ENCODE measurements around the gene ABCG2.

Gene ABCG2

DNA sequence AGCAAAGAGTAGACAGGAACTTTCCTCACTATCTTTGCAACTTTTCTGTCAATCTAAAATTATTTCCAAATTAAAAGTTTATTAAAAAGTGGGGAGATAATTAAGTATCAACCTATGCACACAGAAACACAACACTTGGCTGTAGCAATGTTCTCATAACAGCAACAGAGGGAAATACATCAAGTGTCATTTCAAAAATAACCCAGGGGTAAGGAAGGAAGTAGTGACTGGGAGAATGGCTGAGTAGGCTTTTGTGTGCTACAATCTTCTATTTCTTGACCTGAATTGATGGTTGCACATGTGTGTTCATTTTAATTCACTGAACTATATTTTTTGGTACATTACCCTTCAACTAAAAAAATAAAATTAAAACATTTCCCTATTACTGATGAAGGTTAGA lies 67.5 kb downstream of the ABCG2 start:
- TF ChIP-seq, protein P1, sequence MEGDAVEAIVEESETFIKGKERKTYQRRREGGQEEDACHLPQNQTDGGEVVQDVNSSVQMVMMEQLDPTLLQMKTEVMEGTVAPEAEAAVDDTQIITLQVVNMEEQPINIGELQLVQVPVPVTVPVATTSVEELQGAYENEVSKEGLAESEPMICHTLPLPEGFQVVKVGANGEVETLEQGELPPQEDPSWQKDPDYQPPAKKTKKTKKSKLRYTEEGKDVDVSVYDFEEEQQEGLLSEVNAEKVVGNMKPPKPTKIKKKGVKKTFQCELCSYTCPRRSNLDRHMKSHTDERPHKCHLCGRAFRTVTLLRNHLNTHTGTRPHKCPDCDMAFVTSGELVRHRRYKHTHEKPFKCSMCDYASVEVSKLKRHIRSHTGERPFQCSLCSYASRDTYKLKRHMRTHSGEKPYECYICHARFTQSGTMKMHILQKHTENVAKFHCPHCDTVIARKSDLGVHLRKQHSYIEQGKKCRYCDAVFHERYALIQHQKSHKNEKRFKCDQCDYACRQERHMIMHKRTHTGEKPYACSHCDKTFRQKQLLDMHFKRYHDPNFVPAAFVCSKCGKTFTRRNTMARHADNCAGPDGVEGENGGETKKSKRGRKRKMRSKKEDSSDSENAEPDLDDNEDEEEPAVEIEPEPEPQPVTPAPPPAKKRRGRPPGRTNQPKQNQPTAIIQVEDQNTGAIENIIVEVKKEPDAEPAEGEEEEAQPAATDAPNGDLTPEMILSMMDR (conservative IDR thresholded peaks at IDR 0.05; ENCODE audit: low read depth, low read length) = no peak
- Histone ChIP-seq H3K4me2 (no peak overlapping the region), H2AFZ (ENCODE audit: low read depth) (no peak overlapping the region)

DNA sequence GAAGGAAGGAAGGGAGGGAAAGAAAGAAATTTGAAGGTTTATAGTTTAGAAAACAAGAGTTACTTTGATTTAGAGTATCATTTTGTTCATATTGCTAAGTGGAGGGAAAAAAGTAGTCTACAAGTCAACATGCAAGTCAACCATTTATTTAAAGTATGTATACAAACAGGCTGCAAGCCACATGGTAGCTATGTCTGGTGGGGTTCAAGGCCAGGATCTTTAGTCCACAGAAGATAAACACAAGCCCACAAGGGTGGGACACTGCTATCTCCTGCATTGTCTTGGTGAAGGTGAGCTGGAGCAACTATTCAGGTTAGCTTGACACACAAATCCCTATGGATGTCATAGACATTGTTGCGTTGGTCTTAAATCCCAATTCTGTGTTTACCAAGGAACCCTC lies 71.4 kb downstream of the ABCG2 start:
- Histone ChIP-seq H3K9ac (no peak overlapping the region), H3K4me2 (no peak overlapping the region), H3K79me2 (ENCODE audit: insufficient read depth, low read depth) (no peaks in the 10 kb centered on the region), H3K27ac (no peak overlapping the region), H4K20me1 (ENCODE audit: insufficient read depth) (no peaks in the 10 kb centered on the region; the same call in 1 of the 2 replicates), H3K27me3 (ENCODE audit: insufficient read depth, low read depth) (no peaks in the 10 kb centered on the region), H3K4me1 (ENCODE audit: low read depth, poor library complexity, severe bottlenecking) (peaks cover 14% of the 10 kb centered on the region), H2AFZ (ENCODE audit: low read depth) (no peak overlapping the region), H3K4me3 (IDR thresholded peaks at IDR 0.05; ENCODE audit: insufficient read depth, low read depth, low read length) (no peak overlapping the region), H3K36me3 (ENCODE audit: insufficient read depth) (no peaks in the 10 kb centered on the region)
- TF ChIP-seq, protein P1 (conservative IDR thresholded peaks at IDR 0.05; ENCODE audit: low read depth, low read length) = no peak

More for the DNA sequence above, 67.5 kb downstream of the ABCG2 start:
- Histone ChIP-seq H3K9ac (no peak overlapping the region), H3K27me3 (ENCODE audit: insufficient read depth, low read depth) (no peaks in the 10 kb centered on the region), H3K27ac (no peak overlapping the region), H4K20me1 (ENCODE audit: insufficient read depth) (no peaks in the 10 kb centered on the region; the same call in 1 of the 2 replicates), H3K79me2 (ENCODE audit: insufficient read depth, low read depth) (no peaks in the 10 kb centered on the region), H3K4me1 (ENCODE audit: low read depth, poor library complexity, severe bottlenecking) (peaks cover 14% of the 10 kb centered on the region), H3K4me3 (IDR thresholded peaks at IDR 0.05; ENCODE audit: insufficient read depth, low read depth, low read length) (no peak overlapping the region), H3K36me3 (ENCODE audit: insufficient read depth) (no peaks in the 10 kb centered on the region)

DNA sequence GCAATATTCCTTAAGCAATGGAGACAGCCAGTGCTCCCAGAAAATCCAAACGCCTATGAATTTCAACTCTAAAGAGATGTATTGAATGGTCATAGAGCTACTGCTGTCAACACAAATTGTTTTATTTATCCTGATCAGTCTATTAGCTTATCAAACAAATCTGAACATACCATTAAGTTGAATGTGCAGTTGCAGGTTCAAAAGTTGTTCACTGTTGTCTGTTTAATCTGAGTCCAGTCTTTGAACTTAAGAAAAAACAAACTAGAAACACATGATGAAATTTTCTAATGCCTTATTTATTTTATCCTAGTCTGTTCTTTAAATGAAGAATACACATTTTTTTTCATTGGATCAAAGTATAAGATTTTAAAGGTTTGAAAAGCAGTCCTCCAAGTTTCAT lies 77.8 kb downstream of the ABCG2 start:
- H3K36me3 ChIP-seq (ENCODE audit: insufficient read depth) = no peaks in the 10 kb centered on the region
- H3K79me2 ChIP-seq (ENCODE audit: insufficient read depth, low read depth) = no peaks in the 10 kb centered on the region

DNA sequence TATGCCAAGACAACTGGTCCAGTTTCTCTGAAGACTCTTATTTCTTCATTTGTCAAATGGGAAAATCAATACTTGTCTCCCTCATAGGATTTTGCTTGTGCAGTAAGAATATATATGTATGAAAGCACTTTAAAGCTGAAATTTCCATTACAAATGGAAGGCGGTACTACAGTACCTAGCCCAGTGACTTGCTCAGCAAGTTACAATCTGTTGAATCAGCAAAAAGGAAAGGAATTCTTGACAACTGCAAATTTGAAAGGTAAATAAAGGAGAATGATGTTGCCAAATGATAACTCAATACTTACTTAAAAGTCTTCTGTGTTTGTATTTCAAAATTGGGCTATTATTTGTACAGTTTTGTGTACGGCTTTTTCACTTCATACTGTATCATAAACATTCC lies 79.9 kb downstream of the ABCG2 start:
- H2AFZ ChIP-seq (ENCODE audit: low read depth) = no peak overlapping the region
- H3K27me3 ChIP-seq (ENCODE audit: insufficient read depth, low read depth) = no peaks in the 10 kb centered on the region
- TF ChIP-seq, protein P1 (conservative IDR thresholded peaks at IDR 0.05; ENCODE audit: low read depth, low read length) = no peak
- H3K36me3 ChIP-seq (ENCODE audit: insufficient read depth) = no peaks in the 10 kb centered on the region; the same call in 1 of the 2 replicates
- no peak overlapping the region for H3K4me2 ChIP-seq
- H3K4me3 ChIP-seq (IDR thresholded peaks at IDR 0.05; ENCODE audit: insufficient read depth, low read depth, low read length) = no peak overlapping the region
- no peak overlapping the region for H3K9ac ChIP-seq
- no peaks in the 10 kb centered on the region for H4K20me1 ChIP-seq (ENCODE audit: insufficient read depth)
- H3K79me2 ChIP-seq (ENCODE audit: insufficient read depth, low read depth) = no peaks in the 10 kb centered on the region
- H3K27ac ChIP-seq = no peak overlapping the region
- H3K4me1 ChIP-seq (ENCODE audit: low read depth, poor library complexity, severe bottlenecking) = peaks cover 3% of the 10 kb centered on the region

More for the DNA sequence above, 77.8 kb downstream of the ABCG2 start:
- Histone ChIP-seq H3K9ac (no peak overlapping the region), H3K4me3 (IDR thresholded peaks at IDR 0.05; ENCODE audit: insufficient read depth, low read depth, low read length) (no peak overlapping the region), H3K4me1 (ENCODE audit: low read depth, poor library complexity, severe bottlenecking) (peaks cover 3% of the 10 kb centered on the region), H4K20me1 (ENCODE audit: insufficient read depth) (no peaks in the 10 kb centered on the region), H3K27ac (no peak overlapping the region), H3K27me3 (ENCODE audit: insufficient read depth, low read depth) (no peaks in the 10 kb centered on the region), H3K4me2 (no peak overlapping the region), H2AFZ (ENCODE audit: low read depth) (no peak overlapping the region)
- TF ChIP-seq, protein P1 (conservative IDR thresholded peaks at IDR 0.05; ENCODE audit: low read depth, low read length) = no peak
